K562 (cell line): ENCODE results near the gene FMN2.

Source experiments
- CTBP1 ChIP-seq: fragments of 450-650 bp; IDR thresholded peaks from 2 replicates; pipeline ENCODE4 v1.6.1; 2016; ENCODE audit warnings: borderline replicate concordance
- CTCF ChIP-seq, 3 experiments: IDR thresholded peaks in 2 of 3; conservative IDR thresholded peaks in 1 of 3; 2 replicates each; pipeline ENCODE4 v1.5.1; 2011 to 2012; ENCODE audit warnings: low read length in 3 of 3, mild to moderate bottlenecking in 3 of 3, control low read depth in 2 of 3, improper control_type of control experiment in 1 of 3, inconsistent platforms in 1 of 3, low read depth in 1 of 3, mixed read lengths in 1 of 3, moderate library complexity in 1 of 3; ENCODE audit not compliant: insufficient read depth in 2 of 3
- DDX20 ChIP-seq: fragments of 450-650 bp; IDR thresholded peaks from 2 replicates; pipeline ENCODE4 v1.6.1; 2016; ENCODE audit warnings: missing genetic modification characterization, low read depth, mild to moderate bottlenecking, missing compliant biosample characterization, moderate library complexity
- E2F4 ChIP-seq: sonication (generic); formaldehyde crosslinking; IDR thresholded peaks from 2 replicates; pipeline ENCODE4 v1.8.0; 2022; ENCODE audit warnings: mild to moderate bottlenecking, low read depth, missing genetic modification reagents
- EHMT2 ChIP-seq: fragments of 450-650 bp; IDR thresholded peaks from 2 replicates; pipeline ENCODE4 v1.6.1; 2018; ENCODE audit warnings: antibody characterized with exemption
- FOS ChIP-seq: IDR thresholded peaks from 3 replicates; pipeline ENCODE4 v1.6.1; 2011; ENCODE audit not compliant: insufficient read length; ENCODE audit errors: extremely low read depth
- JUNB ChIP-seq: fragments of 450-650 bp; formaldehyde crosslinking; conservative IDR thresholded peaks from 2 replicates; pipeline ENCODE4 v1.4.0; 2020; ENCODE audit warnings: mild to moderate bottlenecking
- KLF1 ChIP-seq: fragments of 450-650 bp; IDR thresholded peaks from 2 replicates; pipeline ENCODE4 v1.6.1; 2016; ENCODE audit warnings: missing genetic modification characterization, missing compliant biosample characterization
- MYBL2 ChIP-seq, 2 experiments: fragments of 450-650 bp in 1 of 2; sonication (generic) in 1 of 2; formaldehyde crosslinking in 1 of 2; IDR thresholded peaks; 2 replicates each; pipeline versions ENCODE4 v1.6.1 to v1.8.1; 2017 to 2022; ENCODE audit warnings: borderline replicate concordance in 1 of 2, inconsistent platforms in 1 of 2, low read depth in 1 of 2, mild to moderate bottlenecking in 1 of 2, missing genetic modification reagents in 1 of 2, moderate library complexity in 1 of 2
- RFX5 ChIP-seq: IDR thresholded peaks from 2 replicates; pipeline ENCODE4 v1.6.1; 2011; ENCODE audit warnings: low read depth, mild to moderate bottlenecking, improper control_type of control experiment, low read length
- SIN3B ChIP-seq: fragments of 450-650 bp; IDR thresholded peaks from 2 replicates; pipeline ENCODE4 v1.6.1; 2017; ENCODE audit warnings: low read depth, mild to moderate bottlenecking, moderate library complexity
- ZHX1 ChIP-seq: fragments of 150-350 bp; conservative IDR thresholded peaks from 2 replicates; pipeline ENCODE4 v1.6.1; 2014; ENCODE audit warnings: low read length
- ZNF146 ChIP-seq: IDR thresholded peaks from one replicate; pipeline ENCODE4 v1.6.1; 2018; ENCODE audit warnings: missing compliant biosample characterization; ENCODE audit not compliant: unreplicated experiment

- no peak for TF ChIP-seq JUNB
- TF ChIP-seq FOS = no peak
- TF ChIP-seq CTBP1 = no peak
- no peak for TF ChIP-seq SIN3B
- no peak for TF ChIP-seq CTCF (IDR thresholded peaks at IDR 0.05 in 2 of 3, conservative IDR thresholded peaks at IDR 0.05 in 1 of 3; ENCODE audit: insufficient read depth in 2 of 3, low read depth in 1 of 3, low read length in 3 of 3)
- no peak for TF ChIP-seq MYBL2 (IDR thresholded peaks at IDR 0.05; ENCODE audit: low read depth)
- TF ChIP-seq MYBL2 (CRISPR knock-in tag; IDR thresholded peaks at IDR 0.05; ENCODE audit: borderline replicate concordance) = no peak
- TF ChIP-seq E2F4 = no peak
- TF ChIP-seq ZHX1 = no peak
- TF ChIP-seq DDX20 (tag) = no peak
- TF ChIP-seq EHMT2 = no peak
- TF ChIP-seq ZNF146 (CRISPR knock-in tag) = no peak
- TF ChIP-seq KLF1 (tag) = no peak
- no peak for TF ChIP-seq RFX5
Observed at GRCh38 chr1:240192851-240193250, 101.2 kb downstream of the FMN2 start.
